Endothelial cell (in vitro differentiated cells): ENCODE measurements around the gene ST3GAL5. TPM values are rescaled to one million over a fixed set of nuclear protein-coding genes. Genes with fewer than 3 reads are reported as not detected.

Experiments
- DNase-seq: peaks from one replicate; pipeline ENCODE4 v3.0.0; 2021; ENCODE audit warnings: low spot score
- H3K27ac Mint-ChIP-seq: one replicate; pipeline ENCODE4 v1.8.0; 2021; ENCODE audit warnings: mixed read lengths, inconsistent platforms; ENCODE audit not compliant: unreplicated experiment
- H3K27me3 Mint-ChIP-seq: one replicate; pipeline ENCODE4 v1.8.0; 2021; ENCODE audit warnings: mild to moderate bottlenecking, moderate library complexity, mixed read lengths, inconsistent platforms; ENCODE audit not compliant: unreplicated experiment
- H3K36me3 Mint-ChIP-seq: one replicate; pipeline ENCODE4 v1.8.0; 2021; ENCODE audit warnings: mild to moderate bottlenecking, low read depth, mixed read lengths, inconsistent platforms; ENCODE audit not compliant: unreplicated experiment
- H3K4me1 Mint-ChIP-seq: one replicate; pipeline ENCODE4 v1.8.0; 2021; ENCODE audit warnings: mild to moderate bottlenecking, mixed read lengths, inconsistent platforms; ENCODE audit not compliant: unreplicated experiment
- H3K4me3 Mint-ChIP-seq: one replicate; pipeline ENCODE4 v1.8.0; 2021; ENCODE audit warnings: mild to moderate bottlenecking, mixed read lengths, inconsistent platforms; ENCODE audit not compliant: unreplicated experiment
- H3K9me3 Mint-ChIP-seq: one replicate; pipeline ENCODE4 v1.8.0; 2021; ENCODE audit warnings: mixed read lengths, inconsistent platforms; ENCODE audit not compliant: unreplicated experiment
- CTCF ChIP-seq: fragments of 200-600 bp; sonication (generic); IDR thresholded peaks from one replicate; pipeline ENCODE4 v1.5.0; 2021; ENCODE audit warnings: antibody characterized with exemption; ENCODE audit not compliant: unreplicated experiment
- total RNA-seq: library from RNA; stranded (reverse); fragmentation: NEBNext Ultra II Directional; extraction: Animal tissue kit (Norgen Biotek cat#: 25700); gene quantifications from one replicate; pipeline ENCODE4 v1.2.1, GENCODE V29; 2021; ENCODE audit not compliant: unreplicated experiment

Gene ST3GAL5
- total RNA-seq, 1 donor from 2014 or later, result 49.8 TPM

- H3K36me3 Mint-ChIP-seq, result peaks cover 6% of the 10 kb centered on the region
- no peak for DNase-seq
- H3K27me3 Mint-ChIP-seq, result no peaks in the 10 kb centered on the region
- no peak overlapping the region for H3K27ac Mint-ChIP-seq
- no peaks in the 10 kb centered on the region for H3K9me3 Mint-ChIP-seq
- peaks cover 9% of the 10 kb centered on the region for H3K4me1 Mint-ChIP-seq
- TF ChIP-seq CTCF, result no peak
- no peak overlapping the region for H3K4me3 Mint-ChIP-seq
Observed at GRCh38 chr2:85917887-85918795, 29.4 kb upstream of the ST3GAL5 start.

- Mint-ChIP-seq H3K9me3 (no peaks in the 10 kb centered on the region), H3K27ac (no peak overlapping the region), H3K4me3 (no peak overlapping the region), H3K36me3 (peaks cover 6% of the 10 kb centered on the region), H3K4me1 (peaks cover 3% of the 10 kb centered on the region), H3K27me3 (no peaks in the 10 kb centered on the region)
- no peak for TF ChIP-seq CTCF
- no peak for DNase-seq
Observed at GRCh38 chr2:85915606-85916303, 27.0 kb upstream of the ST3GAL5 start.

- no peak for TF ChIP-seq CTCF
- Mint-ChIP-seq H3K27ac (no peak overlapping the region), H3K36me3 (peaks cover 6% of the 10 kb centered on the region), H3K9me3 (no peaks in the 10 kb centered on the region), H3K4me3 (peak overlapping the region; percentile 7), H3K27me3 (no peaks in the 10 kb centered on the region), H3K4me1 (peaks cover 3% of the 10 kb centered on the region)
- no peak for DNase-seq
Observed at GRCh38 chr2:85914922-85915321, 26.1 kb upstream of the ST3GAL5 start.

- Mint-ChIP-seq H3K9me3 (no peaks in the 10 kb centered on the region), H3K27me3 (no peaks in the 10 kb centered on the region), H3K27ac (no peak overlapping the region), H3K4me3 (no peak overlapping the region), H3K4me1 (peaks cover 3% of the 10 kb centered on the region), H3K36me3 (peaks cover 6% of the 10 kb centered on the region)
- no peak for TF ChIP-seq CTCF
- no peak for DNase-seq
Observed at GRCh38 chr2:85913884-85914881, 25.4 kb upstream of the ST3GAL5 start.
